ENCODE data around the gene FOXK1. TPM values are rescaled to one million over a fixed set of nuclear protein-coding genes. Genes with fewer than 3 reads are reported as not detected.

FOXK1 gene
- total RNA-seq, 1 donor from 2014 or later = 41.7 TPM

DNA sequence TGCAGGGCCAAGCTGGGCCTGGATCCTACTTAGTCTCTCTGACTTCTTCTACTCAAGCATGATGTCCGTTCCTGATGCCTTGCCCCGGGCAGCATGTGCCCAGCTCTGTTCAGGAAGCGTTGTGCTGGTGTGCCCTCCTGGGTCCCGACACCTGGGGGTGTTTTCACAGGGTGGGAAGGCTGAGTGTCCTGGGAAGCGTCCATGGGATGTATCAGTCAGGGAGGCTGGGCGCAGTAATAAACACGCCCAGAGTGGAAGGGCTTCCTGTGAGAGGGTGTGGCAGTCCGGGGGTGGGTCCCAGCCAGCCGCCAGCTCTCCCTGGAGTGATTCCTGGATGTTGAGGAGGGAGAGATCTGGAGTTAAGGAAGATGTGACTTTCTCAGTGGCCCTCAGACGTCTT is 29.0 kb downstream of the FOXK1 start:
- Mint-ChIP-seq H3K4me1 (ENCODE audit: low read depth, unreplicated experiment) (peaks cover 46% of the 10 kb centered on the region), H3K27ac (ENCODE audit: unreplicated experiment) (peak overlapping the region; percentile 83), H3K9me3 (ENCODE audit: unreplicated experiment) (peaks cover 30% of the 10 kb centered on the region), H3K4me3 (ENCODE audit: unreplicated experiment) (peak overlapping the region; percentile 69), H3K27me3 (ENCODE audit: unreplicated experiment) (peaks cover 7% of the 10 kb centered on the region), H3K36me3 (ENCODE audit: unreplicated experiment) (peaks cover 5% of the 10 kb centered on the region)
- DNase-seq = no peak
- TF ChIP-seq, protein P1, sequence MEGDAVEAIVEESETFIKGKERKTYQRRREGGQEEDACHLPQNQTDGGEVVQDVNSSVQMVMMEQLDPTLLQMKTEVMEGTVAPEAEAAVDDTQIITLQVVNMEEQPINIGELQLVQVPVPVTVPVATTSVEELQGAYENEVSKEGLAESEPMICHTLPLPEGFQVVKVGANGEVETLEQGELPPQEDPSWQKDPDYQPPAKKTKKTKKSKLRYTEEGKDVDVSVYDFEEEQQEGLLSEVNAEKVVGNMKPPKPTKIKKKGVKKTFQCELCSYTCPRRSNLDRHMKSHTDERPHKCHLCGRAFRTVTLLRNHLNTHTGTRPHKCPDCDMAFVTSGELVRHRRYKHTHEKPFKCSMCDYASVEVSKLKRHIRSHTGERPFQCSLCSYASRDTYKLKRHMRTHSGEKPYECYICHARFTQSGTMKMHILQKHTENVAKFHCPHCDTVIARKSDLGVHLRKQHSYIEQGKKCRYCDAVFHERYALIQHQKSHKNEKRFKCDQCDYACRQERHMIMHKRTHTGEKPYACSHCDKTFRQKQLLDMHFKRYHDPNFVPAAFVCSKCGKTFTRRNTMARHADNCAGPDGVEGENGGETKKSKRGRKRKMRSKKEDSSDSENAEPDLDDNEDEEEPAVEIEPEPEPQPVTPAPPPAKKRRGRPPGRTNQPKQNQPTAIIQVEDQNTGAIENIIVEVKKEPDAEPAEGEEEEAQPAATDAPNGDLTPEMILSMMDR (IDR thresholded peaks at IDR 0.05; ENCODE audit: partially characterized antibody, unreplicated experiment) = no peak

DNA sequence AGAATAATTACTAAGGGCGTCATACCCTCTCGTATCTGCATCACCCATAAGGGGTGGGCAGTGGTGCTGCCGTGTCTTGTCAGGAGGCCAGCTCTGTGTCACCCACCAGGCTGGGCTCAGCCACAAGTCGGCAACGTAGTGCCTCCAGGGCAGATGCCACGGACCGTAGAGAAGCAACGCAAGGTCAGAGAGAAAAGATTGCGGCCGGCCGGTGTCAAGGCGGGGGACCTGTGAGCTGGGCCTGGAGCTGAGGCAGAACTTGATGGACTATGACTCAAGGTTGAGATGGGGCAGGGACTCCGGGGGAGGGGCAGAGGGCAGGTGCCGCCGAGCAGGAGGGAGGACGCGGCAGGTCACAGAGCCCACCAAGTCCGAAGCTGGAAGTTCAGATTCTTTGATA is 29.5 kb downstream of the FOXK1 start:
- Mint-ChIP-seq H3K4me3 (ENCODE audit: unreplicated experiment) (peak overlapping the region; percentile 69), H3K27ac (ENCODE audit: unreplicated experiment) (peak overlapping the region; percentile 83), H3K27me3 (ENCODE audit: unreplicated experiment) (peaks cover 8% of the 10 kb centered on the region), H3K9me3 (ENCODE audit: unreplicated experiment) (peaks cover 30% of the 10 kb centered on the region), H3K4me1 (ENCODE audit: low read depth, unreplicated experiment) (peaks cover 42% of the 10 kb centered on the region), H3K36me3 (ENCODE audit: unreplicated experiment) (peaks cover 5% of the 10 kb centered on the region)
- no peak for DNase-seq
- TF ChIP-seq, protein P1 (IDR thresholded peaks at IDR 0.05; ENCODE audit: partially characterized antibody, unreplicated experiment) = no peak

DNA sequence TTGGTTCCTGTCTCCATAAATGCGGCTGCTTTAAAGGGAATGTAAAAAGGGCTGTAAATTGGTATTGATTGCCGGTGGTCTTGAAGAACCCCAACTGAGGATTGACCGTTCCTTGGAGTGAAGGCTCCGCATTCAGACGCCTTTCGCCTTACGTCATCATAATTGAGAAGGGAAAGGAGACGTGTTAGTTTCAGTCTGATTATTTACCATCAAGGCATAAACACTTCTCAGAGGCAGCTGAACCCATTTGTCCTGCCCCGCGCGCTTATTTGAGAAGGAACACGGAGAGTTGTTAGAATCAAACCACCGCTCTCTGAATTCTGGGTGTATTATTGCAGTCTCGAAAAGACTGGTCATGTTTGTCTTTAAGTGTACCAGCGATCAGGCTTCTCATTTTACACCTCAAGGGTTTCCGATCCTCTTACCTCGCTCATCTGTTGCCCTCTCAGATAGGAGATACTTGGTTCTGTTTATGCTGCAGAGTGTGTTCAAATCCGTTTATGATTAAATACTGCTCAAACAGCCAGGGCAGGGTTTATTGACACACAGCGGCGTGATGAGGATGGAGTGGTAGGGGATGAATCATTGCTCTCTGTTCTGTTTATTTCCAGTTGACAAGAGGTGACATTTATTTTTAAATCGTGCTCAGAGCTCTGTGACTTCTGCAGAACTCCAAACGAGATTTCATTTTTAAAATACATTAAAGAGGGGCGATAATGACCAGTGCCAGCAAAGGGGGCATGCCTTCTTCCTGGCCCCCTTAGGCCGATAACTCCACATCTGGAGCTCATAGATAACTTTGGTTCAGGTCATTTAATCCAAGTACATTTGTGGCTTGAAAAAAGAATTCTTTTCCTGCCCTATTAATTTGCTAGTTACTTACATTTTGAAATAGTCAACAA is 30.4 kb downstream of the FOXK1 start:
- no peak for DNase-seq
- H3K36me3 Mint-ChIP-seq (ENCODE audit: unreplicated experiment) = peaks cover 5% of the 10 kb centered on the region
- H3K9me3 Mint-ChIP-seq (ENCODE audit: unreplicated experiment) = peaks cover 34% of the 10 kb centered on the region
- peaks cover 10% of the 10 kb centered on the region for H3K27me3 Mint-ChIP-seq (ENCODE audit: unreplicated experiment)
- TF ChIP-seq, protein P1 (IDR thresholded peaks at IDR 0.05; ENCODE audit: partially characterized antibody, unreplicated experiment) = no peak
- peaks cover 34% of the 10 kb centered on the region for H3K4me1 Mint-ChIP-seq (ENCODE audit: low read depth, unreplicated experiment)
- H3K27ac Mint-ChIP-seq (ENCODE audit: unreplicated experiment) = peak overlapping the region; percentile 83
- H3K4me3 Mint-ChIP-seq (ENCODE audit: unreplicated experiment) = peak overlapping the region; percentile 69

DNA sequence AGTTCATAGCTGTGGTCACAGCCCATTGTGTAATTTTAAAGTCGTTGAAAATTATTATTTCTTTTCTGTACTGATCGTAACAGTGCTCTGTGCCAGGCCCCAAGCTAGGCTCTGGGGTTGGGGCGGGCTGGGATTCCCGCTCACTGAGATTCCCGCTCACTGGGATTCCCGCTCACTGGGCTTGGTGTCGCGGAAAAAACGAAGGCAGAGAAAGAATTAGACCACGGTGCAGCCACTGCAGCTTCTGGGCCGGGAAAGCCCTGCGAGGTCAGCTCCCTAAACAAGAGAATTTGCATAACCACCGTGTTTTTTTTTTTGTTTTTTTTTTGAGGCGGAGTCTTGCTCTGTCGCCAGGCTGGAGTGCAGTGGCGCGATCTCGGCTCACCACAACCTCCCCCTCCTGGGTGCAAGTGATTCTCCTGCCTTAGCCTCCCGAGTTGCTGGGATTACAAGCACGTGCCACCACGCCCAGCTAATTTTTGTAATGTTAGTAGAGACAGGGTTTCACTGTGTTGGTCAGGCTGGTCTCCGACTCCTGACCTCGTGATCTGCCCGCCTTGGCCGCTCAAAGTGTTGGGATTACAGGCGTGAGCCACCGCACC is 31.2 kb downstream of the FOXK1 start:
- Mint-ChIP-seq H3K4me3 (ENCODE audit: unreplicated experiment) (peak overlapping the region; percentile 15), H3K27me3 (ENCODE audit: unreplicated experiment) (peaks cover 7% of the 10 kb centered on the region), H3K9me3 (ENCODE audit: unreplicated experiment) (peaks cover 32% of the 10 kb centered on the region), H3K4me1 (ENCODE audit: low read depth, unreplicated experiment) (peaks cover 28% of the 10 kb centered on the region), H3K27ac (ENCODE audit: unreplicated experiment) (peak overlapping the region; percentile 83), H3K36me3 (ENCODE audit: unreplicated experiment) (peaks cover 5% of the 10 kb centered on the region)
- DNase-seq = no peak
- TF ChIP-seq, protein P1 (IDR thresholded peaks at IDR 0.05; ENCODE audit: partially characterized antibody, unreplicated experiment) = no peak

All from glutamatergic neuron (in vitro differentiated cells).